Gastrocnemius medialis (tissue), 4 donors: ENCODE results near the gene TTLL10. TPM values are rescaled to one million over a fixed set of nuclear protein-coding genes. Genes with fewer than 3 reads are reported as not detected.
A peak's percentile ranks its signal among the peaks of the same experiment; 100 is the strongest.

ENCODE experiments used
- ATAC-seq, 2 donors: fragments of 150-250 bp; one replicate each; pipeline ENCODE4 v1.9.1; 2016
- DNase-seq, 2 donors: peaks; one replicate each; pipeline ENCODE4 v3.0.0-alpha.2; 2019
- H3K27ac ChIP-seq, 4 donors: fragments of 200-600 bp; sonication (generic); 1 replicate in 1 of 4; 2 replicates in 3 of 4; pipeline ENCODE4 v1.5.1; 2016 to 2018; ENCODE audit warnings: mild to moderate bottlenecking in 2 of 4, moderate library complexity in 1 of 4
- H3K27me3 ChIP-seq, 3 donors: fragments of 200-600 bp; sonication (generic) in 2 of 3; 1 replicate in 1 of 3; 2 replicates in 2 of 3; pipeline versions ENCODE4 v1.5.1 to v1.6.0; 2016 to 2019; ENCODE audit warnings: mild to moderate bottlenecking in 1 of 3, moderate library complexity in 1 of 3
- H3K36me3 ChIP-seq, 2 donors: fragments of 200-600 bp; sonication (generic) in 1 of 2; one replicate each; pipeline ENCODE4 v1.5.1; 2017 to 2018
- H3K4me1 ChIP-seq, 2 donors: fragments of 200-600 bp; sonication (generic) in 1 of 2; one replicate each; pipeline ENCODE4 v1.5.1; 2016 to 2017; ENCODE audit warnings: mild to moderate bottlenecking in 2 of 2
- H3K4me3 ChIP-seq, 4 donors: fragments of 200-600 bp; sonication (generic) in 3 of 4; 1 replicate in 1 of 4; 2 replicates in 3 of 4; pipeline ENCODE4 v1.5.1; 2016 to 2019; ENCODE audit warnings: mild to moderate bottlenecking in 2 of 4
- H3K9me3 ChIP-seq, 3 donors: fragments of 200-600 bp; sonication (generic) in 2 of 3; 1 replicate in 1 of 3; 2 replicates in 2 of 3; pipeline ENCODE4 v1.5.1; 2016 to 2019
- POLR2A ChIP-seq, 2 donors: fragments of 450-650 bp; IDR thresholded peaks; one replicate each; pipeline ENCODE4 v1.6.1; 2017; ENCODE audit warnings: antibody characterized with exemption in 2 of 2, mild to moderate bottlenecking in 2 of 2, moderate library complexity in 2 of 2
- in situ Hi-C, 4 donors: fragments of 200-750 bp; cut with MboI; loops; one replicate each; pipeline versions ENCODE4 v1.15.0 to v1.8.0; 2017; ENCODE audit warnings: low sequenced_read_pairs in 4 of 4
- intact Hi-C: fragments of 100-400 bp; cut with DNase I; formaldehyde crosslinking; loops from one replicate; pipeline ENCODE4 v1.15.1; 2023; ENCODE audit warnings: low total_unique reads
- total RNA-seq, 4 donors: library from RNA; depleted of rRNA; stranded (reverse); fragments of >200 nt; gene quantifications; one replicate each; pipeline versions ENCODE4 v1.1.0 to v1.2.3, GENCODE V29; 2016
- TF ChIP-seq, protein P1 (sequence below), 5 experiments: fragments of 450-650 bp in 3 of 5; fragments of 200-600 bp in 2 of 5; sonication (generic) in 2 of 5; IDR thresholded peaks in 4 of 5; conservative IDR thresholded peaks in 1 of 5; 1 replicate in 4 of 5; 2 replicates in 1 of 5; pipeline ENCODE4 v1.5.1; 2016 to 2019; ENCODE audit warnings: antibody characterized with exemption in 5 of 5, mild to moderate bottlenecking in 3 of 5, moderate library complexity in 3 of 5

The TTLL10 gene
- total RNA-seq, 4 donors from 2014 or later = 0.13 to 0.16 TPM; not detected in 2

DNA sequence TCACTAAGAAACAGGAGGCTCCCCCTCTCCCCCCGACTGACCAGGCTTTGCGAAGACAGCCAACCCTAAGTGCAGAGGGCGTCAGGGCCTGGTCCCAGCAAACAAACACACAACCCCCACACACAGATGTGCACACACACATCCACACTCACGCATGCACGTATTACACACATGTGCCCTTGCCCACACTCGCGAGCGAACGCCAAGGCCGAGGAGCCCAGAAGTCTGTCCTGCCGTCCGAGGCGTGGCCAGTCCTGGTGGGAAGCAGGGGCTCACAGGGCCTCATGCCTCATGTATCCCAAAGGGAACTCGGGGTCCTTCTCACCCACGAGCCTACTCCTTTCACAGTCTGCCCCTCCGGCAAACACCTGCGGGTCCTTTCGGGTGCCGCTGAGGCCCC, 56.1 kb downstream of the TTLL10 start:
- H3K4me3 ChIP-seq = peak overlapping the region; percentile 88 to 99 (median 91)
- intact Hi-C loops = no loop called here
- TF ChIP-seq, protein P1, sequence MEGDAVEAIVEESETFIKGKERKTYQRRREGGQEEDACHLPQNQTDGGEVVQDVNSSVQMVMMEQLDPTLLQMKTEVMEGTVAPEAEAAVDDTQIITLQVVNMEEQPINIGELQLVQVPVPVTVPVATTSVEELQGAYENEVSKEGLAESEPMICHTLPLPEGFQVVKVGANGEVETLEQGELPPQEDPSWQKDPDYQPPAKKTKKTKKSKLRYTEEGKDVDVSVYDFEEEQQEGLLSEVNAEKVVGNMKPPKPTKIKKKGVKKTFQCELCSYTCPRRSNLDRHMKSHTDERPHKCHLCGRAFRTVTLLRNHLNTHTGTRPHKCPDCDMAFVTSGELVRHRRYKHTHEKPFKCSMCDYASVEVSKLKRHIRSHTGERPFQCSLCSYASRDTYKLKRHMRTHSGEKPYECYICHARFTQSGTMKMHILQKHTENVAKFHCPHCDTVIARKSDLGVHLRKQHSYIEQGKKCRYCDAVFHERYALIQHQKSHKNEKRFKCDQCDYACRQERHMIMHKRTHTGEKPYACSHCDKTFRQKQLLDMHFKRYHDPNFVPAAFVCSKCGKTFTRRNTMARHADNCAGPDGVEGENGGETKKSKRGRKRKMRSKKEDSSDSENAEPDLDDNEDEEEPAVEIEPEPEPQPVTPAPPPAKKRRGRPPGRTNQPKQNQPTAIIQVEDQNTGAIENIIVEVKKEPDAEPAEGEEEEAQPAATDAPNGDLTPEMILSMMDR (IDR thresholded peaks at IDR 0.05 in 4 of 5, conservative IDR thresholded peaks at IDR 0.05 in 1 of 5) = no peak
- TF ChIP-seq POLR2A (IDR thresholded peaks at IDR 0.05) = no peak

DNA sequence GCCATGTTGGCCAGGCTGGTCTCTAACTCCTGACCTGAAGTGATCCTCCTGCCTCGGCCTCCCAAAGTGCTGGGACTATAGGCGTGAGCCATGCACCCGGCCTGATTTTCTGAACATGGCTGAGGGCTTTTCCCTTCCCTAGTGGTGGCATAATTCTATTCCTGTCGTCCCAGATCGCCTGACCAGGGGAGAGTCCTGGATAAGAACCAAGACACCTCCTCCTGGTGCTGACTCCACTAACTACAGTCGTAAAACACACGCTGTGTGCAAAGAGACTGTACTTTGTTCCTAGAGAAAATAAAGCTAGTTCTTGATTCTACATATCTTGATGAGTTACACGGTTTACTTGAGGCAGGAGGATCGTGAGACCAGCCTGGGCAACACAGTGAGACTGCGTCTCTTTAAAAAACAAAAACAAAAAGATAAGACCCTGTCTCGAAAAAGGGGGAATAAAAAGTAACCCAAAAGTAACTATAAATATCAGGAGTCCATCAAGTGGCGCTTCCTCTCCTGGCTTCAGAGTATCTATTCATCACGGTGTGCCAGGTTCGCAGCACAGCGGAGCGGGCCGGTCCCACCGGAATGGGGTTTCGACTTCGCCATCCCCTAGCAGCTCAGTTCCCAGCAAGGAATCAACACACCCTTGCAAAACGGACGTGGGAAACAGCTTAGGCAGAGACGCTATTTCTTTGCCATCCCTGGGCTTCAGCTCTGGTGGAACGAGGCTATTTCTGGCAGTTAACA, 57.1 kb downstream of the TTLL10 start:
- DNase-seq (peak in 1 of 2 donors; percentile 49), ATAC-seq (peak in 1 of 2 donors; percentile 49)
- peak overlapping the region; percentile 88 to 99 (median 91) for H3K4me3 ChIP-seq
- TF ChIP-seq POLR2A (IDR thresholded peaks at IDR 0.05) = peak; percentile 22 to 46
- TF ChIP-seq, protein P1 (IDR thresholded peaks at IDR 0.05 in 4 of 5, conservative IDR thresholded peaks at IDR 0.05 in 1 of 5) = peak in 1 of 5 experiments; percentile 18
- no peaks in the 10 kb centered on the region for H3K9me3 ChIP-seq
- in situ Hi-C loops (no loop called here), intact Hi-C loops (no loop called here)
- peaks cover 0 to 21% of the 10 kb centered on the region in 2 donors for H3K36me3 ChIP-seq
- peak overlapping the region; percentile 87 to 98 (median 93) for H3K27ac ChIP-seq
- no peaks in the 10 kb centered on the region for H3K27me3 ChIP-seq
- H3K4me1 ChIP-seq = peaks cover 23% of the 10 kb centered on the region in 2 donors

More for the DNA sequence above, 56.1 kb downstream of the TTLL10 start:
- DNase-seq = no peak
- H3K27ac ChIP-seq = peak overlapping the region in 1 of 4 donors; percentile 87
- peaks cover 23 to 29% of the 10 kb centered on the region in 2 donors for H3K4me1 ChIP-seq
- H3K27me3 ChIP-seq = no peaks in the 10 kb centered on the region
- no peaks in the 10 kb centered on the region for H3K9me3 ChIP-seq
- ATAC-seq = no peak
- H3K36me3 ChIP-seq = peaks cover 0 to 26% of the 10 kb centered on the region in 2 donors
- in situ Hi-C loops = no loop called here

DNA sequence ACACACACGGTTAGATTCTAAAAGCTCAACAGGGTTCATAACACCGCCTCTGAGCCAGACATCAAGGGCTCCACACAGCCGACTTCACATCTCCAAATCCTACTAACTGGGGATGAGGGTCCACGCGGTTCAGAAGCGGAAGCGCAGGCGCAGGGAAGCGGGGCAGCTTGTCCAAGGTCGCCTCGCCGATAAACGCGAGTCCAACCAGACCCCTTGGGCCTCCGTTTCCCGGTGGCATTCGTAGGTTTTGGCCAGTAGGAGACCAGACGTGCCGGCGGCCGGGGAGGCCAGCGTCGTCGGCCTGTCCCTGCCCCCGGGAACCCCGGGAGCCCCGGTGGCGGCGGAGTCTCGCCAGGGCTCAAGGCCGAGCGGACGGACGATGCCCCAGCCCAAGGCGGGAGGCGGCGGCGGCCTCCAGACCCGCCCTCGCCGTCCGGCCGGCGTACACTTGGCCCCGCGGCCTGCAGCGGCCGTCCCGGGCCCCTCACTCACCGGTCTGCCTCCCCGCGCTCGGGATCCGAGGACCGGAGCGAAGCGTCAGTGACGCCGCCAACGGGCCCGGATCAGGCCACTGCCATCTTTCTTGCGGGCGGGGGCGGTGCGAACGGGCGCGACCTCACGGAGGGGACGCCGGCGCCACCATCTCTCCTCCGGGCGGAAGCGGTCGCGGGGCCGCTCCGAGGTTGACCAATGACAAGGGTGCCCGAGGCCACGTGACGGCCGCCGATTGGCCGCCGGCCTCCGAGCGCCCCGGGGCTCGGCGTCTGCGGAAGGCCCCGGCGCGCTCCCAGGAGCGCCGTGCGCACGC, 57.9 kb downstream of the TTLL10 start, which contains the start of gene SDF4:
Gene SDF4 (minus strand): TSS at position 602 of the 808 bp plus-strand sequence. CDS start 3,229 bp downstream, outside the sequence.
- Histone ChIP-seq H3K9me3 (no peaks in the 10 kb centered on the region), H3K4me1 (peaks cover 23% of the 10 kb centered on the region in 2 donors), H3K27me3 (no peaks in the 10 kb centered on the region), H3K27ac (peak within 1 kb of the TSS; percentile 87 to 98 (median 93)), H3K36me3 (peaks cover 0 to 19% of the 10 kb centered on the region in 2 donors), H3K4me3 (peak within 1 kb of the TSS; percentile 88 to 99 (median 91))
- intact Hi-C loops (loop anchor here (1.0 kb wide), 1 partner anchor 42 kb away; the partner anchor contains the start of gene UBE2J2), in situ Hi-C loops (no loop called here)
- DNase-seq (peak; percentile 94 to 95), ATAC-seq (peak; percentile 90 to 93)
- peak; percentile 51 to 74 for TF ChIP-seq POLR2A (IDR thresholded peaks at IDR 0.05)
- TF ChIP-seq, protein P1 (IDR thresholded peaks at IDR 0.05 in 4 of 5, conservative IDR thresholded peaks at IDR 0.05 in 1 of 5) = peak in 1 of 5 experiments; percentile 14

DNA sequence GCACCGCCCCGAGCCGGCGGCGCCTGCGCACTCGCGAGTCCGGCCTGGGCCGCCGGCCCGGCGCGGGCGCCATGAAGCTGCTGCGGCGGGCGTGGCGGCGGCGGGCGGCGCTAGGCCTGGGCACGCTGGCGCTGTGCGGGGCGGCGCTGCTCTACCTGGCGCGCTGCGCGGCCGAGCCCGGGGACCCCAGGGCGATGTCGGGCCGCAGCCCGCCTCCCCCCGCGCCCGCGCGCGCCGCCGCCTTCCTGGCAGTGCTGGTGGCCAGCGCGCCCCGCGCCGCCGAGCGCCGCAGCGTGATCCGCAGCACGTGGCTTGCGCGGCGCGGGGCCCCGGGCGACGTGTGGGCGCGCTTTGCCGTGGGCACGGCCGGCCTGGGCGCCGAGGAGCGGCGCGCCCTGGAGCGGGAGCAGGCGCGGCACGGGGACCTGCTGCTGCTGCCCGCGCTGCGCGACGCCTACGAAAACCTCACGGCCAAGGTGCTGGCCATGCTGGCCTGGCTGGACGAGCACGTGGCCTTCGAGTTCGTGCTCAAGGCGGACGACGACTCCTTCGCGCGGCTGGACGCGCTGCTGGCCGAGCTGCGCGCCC, 58.6 kb downstream of the TTLL10 start, which contains the start of gene B3GALT6:
Gene B3GALT6 (plus strand): TSS at position 30 of the 588 bp plus-strand sequence. CDS start 42 bp downstream, at position 72.
- Histone ChIP-seq H3K27ac (peak within 1 kb of the TSS; percentile 87 to 98 (median 93)), H3K9me3 (no peaks in the 10 kb centered on the region), H3K27me3 (peaks cover 1 to 4% (median 2%) of the 10 kb centered on the region in 3 donors), H3K36me3 (peaks cover 0 to 14% of the 10 kb centered on the region in 2 donors), H3K4me3 (peak within 1 kb of the TSS; percentile 88 to 99 (median 91)), H3K4me1 (peaks cover 23% of the 10 kb centered on the region in 2 donors)
- DNase-seq = no peak
- peak; percentile 13 to 20 for ATAC-seq
- TF ChIP-seq, protein P1 (IDR thresholded peaks at IDR 0.05 in 4 of 5, conservative IDR thresholded peaks at IDR 0.05 in 1 of 5) = no peak
- peak in 1 of 2 donors; percentile 3 for TF ChIP-seq POLR2A (IDR thresholded peaks at IDR 0.05)
- intact Hi-C loops (loop anchor here (1.0 kb wide), 1 partner anchor 41 kb away; the partner anchor contains the start of gene UBE2J2), in situ Hi-C loops (no loop called here)
